Cardiac fibroblast (primary cell): ENCODE measurements around the gene PRRT1.
"Not testable (repeated sequence)": the region's sequence is repeated elsewhere in the genome, so short reads cannot be mapped to it uniquely, and the experiment has no call there.

Source experiments
- DNase-seq, 2 donors: peaks; one replicate each; pipeline versions ENCODE4 v3.0.0 to v3.0.0-alpha.2; 2010; ENCODE audit warnings: low read depth in 2 of 2
- H3K4me3 ChIP-seq, 2 donors: replicated peaks in 1 of 2; 1 replicate in 1 of 2; 2 replicates in 1 of 2; pipeline ENCODE4 v1.5.1; 2011; ENCODE audit warnings: low read depth in 2 of 2, low read length in 2 of 2, mild to moderate bottlenecking in 2 of 2, moderate library complexity in 1 of 2
- TF ChIP-seq, protein P1 (sequence below): IDR thresholded peaks from one replicate; pipeline ENCODE4 v1.5.1; 2011; ENCODE audit warnings: low read depth, mild to moderate bottlenecking, low read length, inconsistent platforms

The PRRT1 gene

DNA sequence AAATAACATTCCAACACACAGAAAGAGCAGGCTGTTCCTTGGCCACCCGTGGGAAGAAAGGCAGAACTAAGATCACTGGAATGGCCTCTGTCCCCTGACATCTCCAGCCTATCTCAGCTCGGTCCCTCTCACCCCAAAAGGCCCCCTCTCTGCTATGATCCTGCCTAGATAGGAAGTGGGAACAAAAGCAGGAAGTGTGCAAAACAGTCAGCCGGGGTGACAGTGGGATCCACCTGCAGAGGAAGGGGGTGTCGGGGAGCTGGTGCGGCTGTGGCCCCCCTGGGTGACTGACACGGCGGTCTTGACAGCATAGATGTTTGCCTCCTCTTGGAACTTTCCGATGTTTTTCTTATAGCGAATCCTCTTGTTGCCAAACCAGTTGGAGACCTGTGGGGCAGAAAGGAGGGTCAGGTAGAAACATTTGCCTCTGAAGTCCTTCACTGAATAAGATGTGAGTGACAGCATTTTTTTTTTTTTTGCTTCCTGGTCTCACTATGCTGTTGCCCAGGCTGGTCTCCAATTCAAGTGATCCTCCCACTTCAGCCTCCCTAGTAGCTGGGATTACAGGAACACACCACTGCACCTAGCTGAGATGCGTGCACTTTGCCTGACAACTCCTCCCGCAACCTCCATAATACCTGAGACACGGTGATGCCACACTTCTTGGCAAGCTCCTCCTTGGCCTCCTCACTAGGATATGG is 35.4 kb upstream of the PRRT1 start:
- no peak overlapping the region for H3K4me3 ChIP-seq
- TF ChIP-seq, protein P1, sequence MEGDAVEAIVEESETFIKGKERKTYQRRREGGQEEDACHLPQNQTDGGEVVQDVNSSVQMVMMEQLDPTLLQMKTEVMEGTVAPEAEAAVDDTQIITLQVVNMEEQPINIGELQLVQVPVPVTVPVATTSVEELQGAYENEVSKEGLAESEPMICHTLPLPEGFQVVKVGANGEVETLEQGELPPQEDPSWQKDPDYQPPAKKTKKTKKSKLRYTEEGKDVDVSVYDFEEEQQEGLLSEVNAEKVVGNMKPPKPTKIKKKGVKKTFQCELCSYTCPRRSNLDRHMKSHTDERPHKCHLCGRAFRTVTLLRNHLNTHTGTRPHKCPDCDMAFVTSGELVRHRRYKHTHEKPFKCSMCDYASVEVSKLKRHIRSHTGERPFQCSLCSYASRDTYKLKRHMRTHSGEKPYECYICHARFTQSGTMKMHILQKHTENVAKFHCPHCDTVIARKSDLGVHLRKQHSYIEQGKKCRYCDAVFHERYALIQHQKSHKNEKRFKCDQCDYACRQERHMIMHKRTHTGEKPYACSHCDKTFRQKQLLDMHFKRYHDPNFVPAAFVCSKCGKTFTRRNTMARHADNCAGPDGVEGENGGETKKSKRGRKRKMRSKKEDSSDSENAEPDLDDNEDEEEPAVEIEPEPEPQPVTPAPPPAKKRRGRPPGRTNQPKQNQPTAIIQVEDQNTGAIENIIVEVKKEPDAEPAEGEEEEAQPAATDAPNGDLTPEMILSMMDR = no peak
- DNase-seq = no peak

DNA sequence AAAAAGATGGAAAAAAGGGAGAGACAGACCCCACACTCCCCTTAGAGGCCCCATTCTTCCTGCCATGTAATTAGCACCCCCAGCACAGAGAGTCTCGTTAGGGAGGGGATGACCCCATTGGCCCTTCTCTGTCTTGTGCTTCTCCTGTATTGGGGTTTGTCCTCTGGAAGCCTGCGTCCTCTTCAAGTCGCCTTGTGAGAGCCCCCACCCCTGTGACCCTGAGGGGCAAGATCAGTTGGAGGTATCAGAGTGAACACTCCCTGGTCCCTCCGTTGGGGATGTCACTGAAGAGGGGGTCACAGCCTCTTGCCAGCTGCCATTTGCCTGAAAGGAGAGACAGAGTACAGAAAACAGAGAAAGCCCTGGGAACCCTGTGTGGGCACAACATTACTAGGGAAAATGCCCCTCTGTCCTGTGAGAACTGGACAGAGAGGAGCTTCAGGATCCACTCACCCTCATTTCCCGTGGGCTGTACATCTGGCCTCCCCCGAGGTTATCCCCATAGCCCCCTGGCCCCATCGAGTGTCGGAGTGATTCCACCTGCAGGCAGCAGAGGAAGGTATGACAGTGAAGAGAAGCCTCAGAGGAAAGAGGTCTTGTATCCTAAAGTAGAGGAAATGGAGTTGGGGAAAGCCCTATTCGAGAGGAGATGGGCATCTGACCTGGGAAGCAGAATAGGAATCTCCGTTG is 34.6 kb upstream of the PRRT1 start:
- not testable (repeated sequence) for DNase-seq, H3K4me3 ChIP-seq

DNA sequence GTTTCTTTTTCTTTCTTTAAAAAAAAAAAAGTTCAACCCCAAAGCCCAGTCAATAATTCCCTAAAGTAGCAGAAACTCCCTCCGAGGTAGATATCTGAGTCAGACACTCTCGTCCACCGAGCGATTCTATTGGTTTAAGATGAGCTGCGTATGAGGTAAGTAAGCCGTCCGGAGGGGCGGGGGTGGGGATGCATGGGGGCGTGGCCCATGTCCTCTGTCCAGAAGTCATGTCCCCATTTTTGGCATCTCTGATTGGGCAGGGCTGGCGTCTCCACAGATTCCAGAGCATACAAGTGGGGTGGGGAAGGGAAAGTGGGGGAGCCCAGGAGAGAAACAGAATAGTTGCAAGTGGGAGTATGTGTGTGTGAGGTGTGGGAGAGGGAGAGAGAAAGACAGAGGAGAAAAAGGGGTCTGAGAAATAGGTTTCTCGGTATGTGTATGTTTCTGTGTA is 34.0 kb upstream of the PRRT1 start:
- not testable (repeated sequence) for H3K4me3 ChIP-seq
- peak; percentile 92 to 95 for DNase-seq

DNA sequence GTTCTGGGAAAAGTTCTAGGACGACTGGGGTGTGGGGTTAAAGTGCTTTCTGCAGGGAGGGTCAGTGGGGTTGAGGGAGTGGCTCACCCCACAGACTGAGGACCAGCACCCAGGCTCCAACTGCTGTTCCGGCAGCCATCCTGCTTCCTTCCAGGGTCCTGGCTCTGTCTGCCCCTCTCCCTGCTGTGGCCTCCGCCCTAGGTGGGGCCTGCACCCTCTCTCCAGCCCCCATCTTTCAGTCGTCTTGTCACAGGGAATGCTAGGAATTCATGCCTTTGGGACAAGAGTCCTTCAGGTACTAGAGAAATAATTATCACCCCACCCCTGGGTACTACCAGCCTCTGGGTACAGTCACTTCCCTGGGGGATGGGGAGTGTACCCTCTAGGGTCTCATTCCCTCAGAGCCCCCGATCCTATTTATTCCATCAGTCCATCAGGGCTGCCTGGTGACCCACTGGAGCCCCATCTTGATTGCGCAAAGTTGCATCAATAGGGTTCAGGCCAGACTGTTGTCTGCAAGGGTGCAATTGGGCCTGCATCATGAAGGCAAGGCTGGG is 32.4 kb upstream of the PRRT1 start, which contains the start of gene AGER:
AGER (minus strand) TSS at position 170 of the 557 bp plus-strand sequence; CDS start at position 139, 31 bp downstream.
- TF ChIP-seq, protein P1 = no peak
- DNase-seq = no peak
- no peak within 1 kb of the TSS for H3K4me3 ChIP-seq

DNA sequence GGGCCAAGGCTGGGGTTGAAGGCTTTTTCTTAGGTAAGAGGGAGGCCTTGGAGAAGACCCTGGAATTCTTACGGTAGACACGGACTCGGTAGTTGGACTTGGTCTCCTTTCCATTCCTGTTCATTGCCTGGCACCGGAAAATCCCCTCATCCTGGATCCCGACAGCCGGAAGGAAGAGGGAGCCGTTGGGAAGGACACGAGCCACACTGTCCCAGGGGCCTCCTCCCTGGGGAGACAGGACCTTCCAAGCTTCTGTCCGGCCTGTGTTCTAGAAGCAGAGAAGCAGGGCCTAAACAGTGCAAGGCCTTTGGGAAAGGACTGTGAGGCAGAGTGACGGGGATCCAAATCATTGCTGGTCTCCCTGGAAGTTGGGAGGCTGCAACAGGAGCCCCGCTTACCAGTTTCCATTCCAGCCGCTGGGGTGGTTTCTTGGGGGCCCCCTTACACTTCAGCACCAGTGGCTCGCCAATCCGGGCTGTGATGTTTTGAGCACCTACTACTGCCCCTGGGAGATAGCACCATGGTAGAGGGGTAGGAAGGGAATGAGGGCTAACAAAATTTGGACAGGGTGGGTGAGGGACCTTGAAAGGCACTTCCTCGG is 31.8 kb upstream of the PRRT1 start:
- TF ChIP-seq, protein P1 = no peak
- no peak overlapping the region for H3K4me3 ChIP-seq
- DNase-seq = no peak

DNA sequence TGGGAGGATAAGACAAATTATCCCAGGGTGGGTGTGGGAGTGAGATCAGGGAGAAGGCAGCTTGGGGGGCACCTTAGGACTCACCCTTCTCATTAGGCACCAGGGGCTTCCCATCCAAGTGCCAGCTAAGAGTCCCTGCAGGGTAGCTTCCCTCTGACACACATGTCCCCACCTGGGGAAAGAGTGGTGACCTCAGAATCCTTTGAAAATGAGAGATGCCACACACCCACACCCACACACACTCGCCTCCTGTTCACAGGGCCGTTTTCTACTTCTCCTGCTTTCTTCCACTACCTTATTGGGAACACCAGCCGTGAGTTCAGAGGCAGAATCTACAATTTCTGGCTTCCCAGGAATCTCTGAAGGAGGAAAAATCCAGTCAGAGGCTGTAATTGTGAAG is 31.3 kb upstream of the PRRT1 start:
- no peak for DNase-seq
- TF ChIP-seq, protein P1 = no peak
- no peak overlapping the region for H3K4me3 ChIP-seq

DNA sequence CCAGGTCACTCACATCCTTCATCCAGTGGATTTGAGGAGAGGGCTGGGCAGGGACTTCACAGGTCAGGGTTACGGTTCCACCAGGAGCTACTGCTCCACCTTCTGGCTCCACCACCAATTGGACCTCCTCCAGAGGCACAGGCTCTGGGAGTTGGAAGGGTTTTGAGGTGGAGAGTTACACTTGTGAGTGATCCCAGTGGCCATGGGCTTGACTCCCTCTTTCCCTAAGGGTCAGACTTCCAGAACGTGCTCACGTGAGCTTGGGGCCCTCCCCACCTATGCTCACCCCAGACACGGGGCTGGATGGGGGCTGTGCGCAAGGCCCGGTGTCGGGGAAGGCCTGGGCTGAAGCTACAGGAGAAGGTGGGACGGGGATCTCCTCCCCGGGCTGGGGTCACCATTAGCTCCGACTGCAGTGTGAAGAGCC is 30.8 kb upstream of the PRRT1 start:
- DNase-seq = no peak
- H3K4me3 ChIP-seq = no peak overlapping the region
- TF ChIP-seq, protein P1 = no peak
